Neural cell (in vitro differentiated cells): ENCODE measurements around the gene OSBPL5. TPM values are rescaled to one million over a fixed set of nuclear protein-coding genes. Genes with fewer than 3 reads are reported as not detected.
"Not testable (repeated sequence)": the region's sequence is repeated elsewhere in the genome, so short reads cannot be mapped to it uniquely, and the experiment has no call there.

Experiments used
- H2AFZ ChIP-seq: fragments of 200-600, 300-800 bp; sonication (generic), shearing (Covaris generic); 2 replicates; pipeline ENCODE4 v1.6.0; 2014; ENCODE audit warnings: low read depth, mild to moderate bottlenecking, antibody characterized with exemption, low read length, moderate library complexity
- H3F3A ChIP-seq: fragments of 200-600 bp; shearing (Covaris generic); 2 replicates; pipeline ENCODE4 v1.6.1; 2016; ENCODE audit warnings: mild to moderate bottlenecking, moderate library complexity, mixed read lengths, antibody characterized with exemption, low read length; ENCODE audit not compliant: insufficient read depth, poor library complexity, severe bottlenecking
- H3K27ac ChIP-seq: fragments of 200-600, 300-800 bp; sonication (generic), shearing (Covaris generic); 2 replicates; pipeline ENCODE4 v1.5.1; 2014; ENCODE audit warnings: mild to moderate bottlenecking, low read length, moderate library complexity
- H3K27me3 ChIP-seq: fragments of 300-800, 200-600 bp; sonication (generic), shearing (Covaris generic); 2 replicates; pipeline ENCODE4 v1.6.0; 2014; ENCODE audit warnings: mild to moderate bottlenecking, low read depth, low read length, moderate library complexity; ENCODE audit not compliant: insufficient read depth
- H3K36me3 ChIP-seq: fragments of 300-800, 200-600 bp; sonication (generic), shearing (Covaris generic); 2 replicates; pipeline ENCODE4 v1.5.1; 2014; ENCODE audit warnings: mild to moderate bottlenecking, antibody characterized with exemption, low read length, moderate library complexity; ENCODE audit not compliant: insufficient read depth
- H3K4me2 ChIP-seq: fragments of 300-800, 200-600 bp; sonication (generic), shearing (Covaris generic); 2 replicates; pipeline ENCODE4 v1.6.0; 2014; ENCODE audit warnings: mild to moderate bottlenecking, low read length
- H3K4me3 ChIP-seq: fragments of 300-800, 200-600 bp; sonication (generic), shearing (Covaris generic); 2 replicates; pipeline ENCODE4 v1.5.1; 2014; ENCODE audit warnings: mild to moderate bottlenecking, low read length, moderate library complexity
- H3K79me2 ChIP-seq: fragments of 200-600 bp; shearing (Covaris generic); replicated peaks from 2 replicates; pipeline ENCODE4 v1.6.0; 2014; ENCODE audit warnings: mild to moderate bottlenecking, low read length, moderate library complexity; ENCODE audit not compliant: insufficient read depth
- H3K9ac ChIP-seq: fragments of 300-800, 200-600 bp; sonication (generic), shearing (Covaris generic); 2 replicates; pipeline ENCODE4 v1.6.1; 2016; ENCODE audit warnings: mild to moderate bottlenecking, low read length, mixed read lengths
- H3K9me2 ChIP-seq: fragments of 200-600 bp; shearing (Covaris generic); 2 replicates; pipeline ENCODE4 v1.6.1; 2016; ENCODE audit warnings: mild to moderate bottlenecking, low read length, mixed read lengths; ENCODE audit not compliant: insufficient read depth
- H3K9me3 ChIP-seq: fragments of 200-600, 300-800 bp; sonication (generic), shearing (Covaris generic); 2 replicates; pipeline ENCODE4 v1.6.1; 2016; ENCODE audit warnings: mild to moderate bottlenecking, mixed run types, low read length, moderate library complexity, mixed read lengths
- H4K20me1 ChIP-seq: fragments of 200-600 bp; shearing (Covaris generic); 2 replicates; pipeline ENCODE4 v1.6.1; 2016; ENCODE audit warnings: mild to moderate bottlenecking, mixed run types; ENCODE audit not compliant: insufficient read depth
- EP300 ChIP-seq: fragments of 450-650 bp; conservative IDR thresholded peaks from 2 replicates; pipeline ENCODE4 v1.6.1; 2014; ENCODE audit warnings: antibody characterized with exemption, mild to moderate bottlenecking, moderate library complexity; ENCODE audit not compliant: poor library complexity, severe bottlenecking
- EZH2 ChIP-seq: fragments of 200-600, 300-800 bp; shearing (Covaris generic), sonication (generic); IDR thresholded peaks from 2 replicates; pipeline ENCODE4 v1.6.1; 2014; ENCODE audit warnings: antibody characterized with exemption, low read length, borderline replicate concordance, mild to moderate bottlenecking; ENCODE audit not compliant: insufficient read depth, poor library complexity, severe bottlenecking
- MXI1 ChIP-seq: fragments of 450-650 bp; conservative IDR thresholded peaks from 2 replicates; pipeline ENCODE4 v1.6.1; 2014; ENCODE audit warnings: antibody characterized with exemption, mild to moderate bottlenecking; ENCODE audit not compliant: poor library complexity, severe bottlenecking
- POLR2AphosphoS5 ChIP-seq: IDR thresholded peaks from 2 replicates; pipeline ENCODE4 v1.6.1; 2012
- RAD21 ChIP-seq: fragments of 450-650 bp; conservative IDR thresholded peaks from 2 replicates; pipeline ENCODE4 v1.6.1; 2014; ENCODE audit warnings: antibody characterized with exemption, mild to moderate bottlenecking, moderate library complexity
- SMC3 ChIP-seq: fragments of 450-650 bp; conservative IDR thresholded peaks from 2 replicates; pipeline ENCODE4 v1.6.1; 2014; ENCODE audit warnings: antibody characterized with exemption, mild to moderate bottlenecking, moderate library complexity; ENCODE audit not compliant: poor library complexity
- TAF1 ChIP-seq: IDR thresholded peaks from 2 replicates; pipeline ENCODE4 v1.6.1; 2012; ENCODE audit warnings: low read depth
- polyA plus RNA-seq: library from polyadenylated mRNA; depleted of rRNA; stranded (reverse); fragments of >200 nt; gene quantifications from 2 replicates; pipeline ENCODE4 v1.2.3, GENCODE V29; 2014
- TF ChIP-seq, protein P1 (sequence below): fragments of 450-650 bp; IDR thresholded peaks from 2 replicates; pipeline ENCODE4 v1.5.1; 2014; ENCODE audit warnings: antibody characterized with exemption, mild to moderate bottlenecking, moderate library complexity; ENCODE audit not compliant: poor library complexity, severe bottlenecking
- TF ChIP-seq, protein P2 (sequence below): IDR thresholded peaks from 2 replicates; pipeline ENCODE4 v1.6.1; 2012; ENCODE audit warnings: borderline replicate concordance

Gene OSBPL5
- polyA plus RNA-seq, 1 donor from 2014 or later, result 49.1 TPM

DNA sequence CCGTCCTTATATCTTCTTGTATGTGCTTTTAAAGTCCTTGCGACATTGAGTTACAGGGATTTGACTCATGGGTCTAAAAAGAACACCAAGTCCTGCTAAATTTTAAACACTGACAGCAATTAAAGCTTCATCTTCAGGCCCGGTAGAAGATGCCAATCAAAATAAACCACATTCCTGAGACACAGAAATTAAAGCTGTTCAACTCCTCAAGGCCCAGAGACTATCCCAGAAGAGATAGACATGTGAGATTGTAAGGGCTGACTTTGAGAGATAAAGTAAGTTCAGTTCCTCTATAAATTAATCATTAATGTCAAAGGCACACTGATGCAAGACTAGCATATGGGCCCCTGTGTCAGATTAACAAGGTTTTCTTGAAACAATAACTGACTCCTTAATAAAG is 49.8 kb downstream of the OSBPL5 start (continued):
- TF ChIP-seq, protein P1, sequence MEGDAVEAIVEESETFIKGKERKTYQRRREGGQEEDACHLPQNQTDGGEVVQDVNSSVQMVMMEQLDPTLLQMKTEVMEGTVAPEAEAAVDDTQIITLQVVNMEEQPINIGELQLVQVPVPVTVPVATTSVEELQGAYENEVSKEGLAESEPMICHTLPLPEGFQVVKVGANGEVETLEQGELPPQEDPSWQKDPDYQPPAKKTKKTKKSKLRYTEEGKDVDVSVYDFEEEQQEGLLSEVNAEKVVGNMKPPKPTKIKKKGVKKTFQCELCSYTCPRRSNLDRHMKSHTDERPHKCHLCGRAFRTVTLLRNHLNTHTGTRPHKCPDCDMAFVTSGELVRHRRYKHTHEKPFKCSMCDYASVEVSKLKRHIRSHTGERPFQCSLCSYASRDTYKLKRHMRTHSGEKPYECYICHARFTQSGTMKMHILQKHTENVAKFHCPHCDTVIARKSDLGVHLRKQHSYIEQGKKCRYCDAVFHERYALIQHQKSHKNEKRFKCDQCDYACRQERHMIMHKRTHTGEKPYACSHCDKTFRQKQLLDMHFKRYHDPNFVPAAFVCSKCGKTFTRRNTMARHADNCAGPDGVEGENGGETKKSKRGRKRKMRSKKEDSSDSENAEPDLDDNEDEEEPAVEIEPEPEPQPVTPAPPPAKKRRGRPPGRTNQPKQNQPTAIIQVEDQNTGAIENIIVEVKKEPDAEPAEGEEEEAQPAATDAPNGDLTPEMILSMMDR, result no peak
- no peak for TF ChIP-seq SMC3

DNA sequence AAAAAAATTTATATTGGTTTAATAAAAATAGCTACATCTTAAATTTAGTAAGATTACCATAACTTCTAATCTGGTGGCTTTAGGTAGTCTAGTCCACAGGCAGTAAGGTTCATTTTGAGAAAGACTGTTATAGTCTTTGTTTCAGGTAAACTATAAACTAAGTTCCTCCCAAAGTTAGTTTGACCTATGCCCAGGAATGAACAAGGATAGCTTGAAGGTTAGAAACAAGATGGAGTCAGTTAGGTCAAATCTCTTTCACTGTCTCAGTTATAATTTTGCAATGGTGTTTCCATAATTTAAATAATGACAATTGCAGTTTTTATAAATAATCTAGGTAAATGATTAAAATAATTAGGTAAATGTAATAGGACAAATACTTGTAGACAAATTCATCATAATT is 51.4 kb downstream of the OSBPL5 start:
- H3K9ac ChIP-seq, H3K27me3 ChIP-seq, H3K4me2 ChIP-seq, H4K20me1 ChIP-seq, H3K9me3 ChIP-seq, H3K9me2 ChIP-seq, H3K4me3 ChIP-seq, H3K36me3 ChIP-seq, H3K79me2 ChIP-seq, H2AFZ ChIP-seq, H3F3A ChIP-seq, H3K27ac ChIP-seq: not testable (repeated sequence)

DNA sequence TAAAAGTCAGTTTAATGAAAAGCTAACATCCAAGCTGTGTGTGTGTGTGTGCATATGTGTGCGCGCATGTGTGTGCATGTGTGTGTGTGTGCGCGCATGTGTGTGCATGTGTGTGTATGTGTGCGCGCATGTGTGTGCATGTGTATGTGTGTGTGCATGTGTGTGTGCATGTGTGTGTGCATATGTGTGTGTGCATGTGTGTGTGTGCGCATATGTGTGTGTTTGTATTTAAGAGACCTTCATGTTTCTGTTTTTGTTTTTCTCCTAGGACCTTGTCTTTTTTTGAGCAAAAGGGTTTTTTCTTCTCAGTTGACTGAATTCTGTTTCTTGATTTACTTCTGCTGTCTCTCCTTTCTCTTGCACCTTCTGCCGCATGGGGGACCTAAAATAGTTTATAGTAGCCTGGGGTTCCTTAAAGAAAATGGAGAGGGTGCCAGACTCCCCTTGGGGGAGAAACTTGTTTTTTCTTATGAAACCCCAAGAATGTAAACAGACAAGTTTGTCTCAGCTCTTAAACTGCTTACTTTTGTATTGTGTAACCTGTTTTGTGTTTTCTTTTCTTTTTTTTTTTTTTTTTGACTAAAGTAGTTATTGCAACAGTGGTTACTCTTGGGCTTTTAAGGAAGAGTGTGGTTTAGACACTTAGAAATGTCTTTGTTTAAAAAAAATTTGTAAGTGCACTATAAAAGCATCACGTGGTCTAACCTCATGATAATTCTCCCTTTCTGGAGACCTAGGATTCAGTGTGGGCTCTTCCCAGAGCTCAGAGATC is 53.0 kb downstream of the OSBPL5 start:
- H4K20me1 ChIP-seq, result no peaks in the 10 kb centered on the region
- H3K4me3 ChIP-seq, result no peak overlapping the region
- TF ChIP-seq RAD21 (no peak), POLR2AphosphoS5 (no peak), SMC3 (no peak), EP300 (no peak), EZH2 (no peak), TAF1 (no peak), MXI1 (no peak)
- TF ChIP-seq, protein P2, sequence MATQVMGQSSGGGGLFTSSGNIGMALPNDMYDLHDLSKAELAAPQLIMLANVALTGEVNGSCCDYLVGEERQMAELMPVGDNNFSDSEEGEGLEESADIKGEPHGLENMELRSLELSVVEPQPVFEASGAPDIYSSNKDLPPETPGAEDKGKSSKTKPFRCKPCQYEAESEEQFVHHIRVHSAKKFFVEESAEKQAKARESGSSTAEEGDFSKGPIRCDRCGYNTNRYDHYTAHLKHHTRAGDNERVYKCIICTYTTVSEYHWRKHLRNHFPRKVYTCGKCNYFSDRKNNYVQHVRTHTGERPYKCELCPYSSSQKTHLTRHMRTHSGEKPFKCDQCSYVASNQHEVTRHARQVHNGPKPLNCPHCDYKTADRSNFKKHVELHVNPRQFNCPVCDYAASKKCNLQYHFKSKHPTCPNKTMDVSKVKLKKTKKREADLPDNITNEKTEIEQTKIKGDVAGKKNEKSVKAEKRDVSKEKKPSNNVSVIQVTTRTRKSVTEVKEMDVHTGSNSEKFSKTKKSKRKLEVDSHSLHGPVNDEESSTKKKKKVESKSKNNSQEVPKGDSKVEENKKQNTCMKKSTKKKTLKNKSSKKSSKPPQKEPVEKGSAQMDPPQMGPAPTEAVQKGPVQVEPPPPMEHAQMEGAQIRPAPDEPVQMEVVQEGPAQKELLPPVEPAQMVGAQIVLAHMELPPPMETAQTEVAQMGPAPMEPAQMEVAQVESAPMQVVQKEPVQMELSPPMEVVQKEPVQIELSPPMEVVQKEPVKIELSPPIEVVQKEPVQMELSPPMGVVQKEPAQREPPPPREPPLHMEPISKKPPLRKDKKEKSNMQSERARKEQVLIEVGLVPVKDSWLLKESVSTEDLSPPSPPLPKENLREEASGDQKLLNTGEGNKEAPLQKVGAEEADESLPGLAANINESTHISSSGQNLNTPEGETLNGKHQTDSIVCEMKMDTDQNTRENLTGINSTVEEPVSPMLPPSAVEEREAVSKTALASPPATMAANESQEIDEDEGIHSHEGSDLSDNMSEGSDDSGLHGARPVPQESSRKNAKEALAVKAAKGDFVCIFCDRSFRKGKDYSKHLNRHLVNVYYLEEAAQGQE, result no peak
- TF ChIP-seq, protein P1, result no peak
- no peaks in the 10 kb centered on the region for H3F3A ChIP-seq
- H3K27me3 ChIP-seq, result no peaks in the 10 kb centered on the region
- no peaks in the 10 kb centered on the region for H3K9me2 ChIP-seq
- peaks cover 6% of the 10 kb centered on the region for H3K36me3 ChIP-seq
- no peaks in the 10 kb centered on the region for H3K9me3 ChIP-seq
- H3K9ac ChIP-seq, result no peak overlapping the region
- no peak overlapping the region for H2AFZ ChIP-seq
- no peak overlapping the region for H3K4me2 ChIP-seq
- no peaks in the 10 kb centered on the region for H3K79me2 ChIP-seq
- no peak overlapping the region for H3K27ac ChIP-seq
